HepG2 (cell line): Measurements from ENCODE around the gene PRICKLE3. TPM values are rescaled to one million over a fixed set of nuclear protein-coding genes. Genes with fewer than 3 reads are reported as not detected.

Source experiments
- ATAC-seq: fragments of 200-7000 bp; cut with Tn5 transposase; 3 replicates; pipeline ENCODE4 v1.9.1; 2020; ENCODE audit warnings: mild to moderate bottlenecking, moderate library complexity
- BruUV-seq: library from RNA; stranded (reverse); fragments of 400-500 nt; replicated peaks from 2 replicates; lab custom pipeline; 2021; lab: Mats Ljungman, UMichigan
- CTCF ChIA-PET: fragments of 300-600 bp; formaldehyde crosslinking; extraction: SDS; loops from one replicate; lab custom pipeline; 2021; ENCODE audit warnings: low total read pairs, inconsistent platforms, low intra/inter-chr PET ratio; lab: Yijun Ruan, JAX
- POLR2A ChIA-PET: fragments of 350-600 bp; sonication (Branson Sonifier 250); formaldehyde crosslinking; loops from one replicate; lab custom pipeline; 2020; ENCODE audit warnings: antibody characterized with exemption, inconsistent platforms; lab: Yijun Ruan, JAX
- DNase-seq: peaks from one replicate; pipeline ENCODE4 v3.0.0-alpha.2; 2015; ENCODE audit warnings: low spot score
- FAIRE-seq: peaks from 3 replicates; lab custom pipeline; 2011; peaks lifted over from hg19 to GRCh38; lab: Jason Lieb, UNC
- H2AFZ ChIP-seq: one replicate; pipeline ENCODE4 v1.6.1; 2011; ENCODE audit warnings: low read length, inconsistent platforms
- H3K27ac ChIP-seq: fragments of 300-600 bp; 3 replicates; pipeline ENCODE4 v1.8.0; 2011; ENCODE audit warnings: mixed run types, mild to moderate bottlenecking, mixed read lengths, low read length, inconsistent platforms; ENCODE audit not compliant: insufficient read depth; ENCODE audit errors: extremely low read length
- H3K27me3 ChIP-seq, 2 experiments: fragments of 200-600 bp in 1 of 2; 2 replicates in 1 of 2; 3 replicates in 1 of 2; pipeline versions ENCODE4 v1.6.0 to v1.8.0; 2011; ENCODE audit warnings: low read length in 2 of 2, mild to moderate bottlenecking in 2 of 2, moderate library complexity in 2 of 2, inconsistent platforms in 1 of 2; ENCODE audit not compliant: insufficient read depth in 2 of 2, control insufficient read depth in 1 of 2
- H3K36me3 ChIP-seq, 2 experiments: fragments of 200-600 bp in 1 of 2; replicated peaks in 1 of 2; 2 replicates in 1 of 2; 3 replicates in 1 of 2; pipeline versions ENCODE4 v1.5.1 to v1.8.0; 2011; ENCODE audit warnings: low read length in 2 of 2, inconsistent platforms in 1 of 2; ENCODE audit not compliant: insufficient read depth in 2 of 2, control insufficient read depth in 1 of 2
- H3K4me1 ChIP-seq: 2 replicates; pipeline ENCODE4 v1.5.1; 2012; ENCODE audit warnings: low read length, inconsistent platforms; ENCODE audit not compliant: insufficient read depth
- H3K4me2 ChIP-seq: 2 replicates; pipeline ENCODE4 v1.6.0; 2011; ENCODE audit warnings: low read depth, low read length, inconsistent platforms
- H3K4me3 ChIP-seq, 3 experiments: fragments of 200-600 bp in 1 of 3; sonication (generic), shearing (Covaris generic) in 1 of 3; replicated peaks in 1 of 3; 2 replicates each; pipeline ENCODE4 v1.5.1; 2011 to 2016; ENCODE audit warnings: low read length in 3 of 3, inconsistent platforms in 2 of 3, low read depth in 2 of 3, mild to moderate bottlenecking in 2 of 3, control low read depth in 1 of 3, mixed read lengths in 1 of 3; ENCODE audit not compliant: insufficient read depth in 1 of 3
- H3K79me2 ChIP-seq: one replicate; pipeline ENCODE4 v1.6.1; 2011; ENCODE audit warnings: low read length, inconsistent platforms; ENCODE audit not compliant: insufficient read depth
- H3K9ac ChIP-seq: 2 replicates; pipeline ENCODE4 v1.6.0; 2011; ENCODE audit warnings: mild to moderate bottlenecking, low read depth, low read length, inconsistent platforms; ENCODE audit not compliant: insufficient read depth
- H3K9me3 ChIP-seq: 2 replicates; pipeline ENCODE4 v1.5.1; 2012; ENCODE audit warnings: mild to moderate bottlenecking, low read length
- H4K20me1 ChIP-seq: 2 replicates; pipeline ENCODE4 v1.6.0; 2011; ENCODE audit warnings: inconsistent platforms, mild to moderate bottlenecking, low read length, moderate library complexity; ENCODE audit not compliant: insufficient read depth
- ARNT ChIP-seq: fragments of 450-650 bp; IDR thresholded peaks from 2 replicates; pipeline ENCODE4 v1.6.1; 2017
- PRPF4 ChIP-seq: fragments of 200-400 bp; formaldehyde crosslinking; IDR thresholded peaks from 2 replicates; pipeline ENCODE4 v1.6.1; 2016; ENCODE audit warnings: low read length, low read depth; ENCODE audit not compliant: poor library complexity, severe bottlenecking
- THYN1 ChIP-seq: sonication (generic); formaldehyde crosslinking; IDR thresholded peaks from 2 replicates; pipeline ENCODE4 v1.8.1; 2023; ENCODE audit warnings: low read depth, mild to moderate bottlenecking, moderate library complexity, missing genetic modification reagents, borderline replicate concordance
- ZNF143 ChIP-seq: sonication (generic); formaldehyde crosslinking; IDR thresholded peaks from 2 replicates; pipeline ENCODE4 v1.4.0; 2020; ENCODE audit warnings: missing genetic modification reagents
- ZNF484 ChIP-seq: sonication (generic); formaldehyde crosslinking; IDR thresholded peaks from 2 replicates; pipeline ENCODE4 v1.5.1; 2020; ENCODE audit warnings: mild to moderate bottlenecking, low read depth, missing genetic modification reagents, borderline replicate concordance
- WGBS: methylation state at CpG from one replicate; pipeline ENCODE4 v1.1.6; 2017; ENCODE audit warnings: low lambda C conversion rate; 5-methylcytosine and 5-hydroxymethylcytosine counted together
- in situ Hi-C: cut with HindIII; loops from 2 replicates; pipeline ENCODE4 v1.10.0; 2017; ENCODE audit warnings: low pct_unique_long_range_greater_than_20kb; ENCODE audit not compliant: extremely low pct_ligation_motif_present
- intact Hi-C: fragments of 100-400 bp; cut with micrococcal nuclease; formaldehyde crosslinking; loops from one replicate; pipeline ENCODE4 v1.10.0; 2022; ENCODE audit not compliant: unreplicated experiment
- polyA plus RNA-seq, 8 experiments: library from polyadenylated mRNA; depleted of rRNA in 3 of 8; stranded (reverse) in 7 of 8; unstranded in 1 of 8; fragments of >200 nt; fragmentation: Illumina TruSeq in 4 of 8; extraction: Trizol in 4 of 8; gene quantifications; 2 replicates each; pipeline versions ENCODE4 v1.2.1 to v1.2.3, GENCODE V29; 2011 to 2016; ENCODE audit warnings: low read depth in 4 of 8, missing spikeins in 1 of 8, mixed read lengths in 1 of 8; ENCODE audit not compliant: insufficient read depth in 1 of 8
- total RNA-seq, 5 experiments: library from RNA; depleted of rRNA; stranded (reverse); fragments of >200 nt; fragmentation: Illumina TruSeq; extraction: Trizol; gene quantifications; 2 replicates each; pipeline ENCODE4 v1.2.3, GENCODE V29; 2016; ENCODE audit warnings: low read depth in 1 of 5
- TF ChIP-seq, protein P1 (sequence below): IDR thresholded peaks from 2 replicates; pipeline ENCODE4 v1.4.0; 2020; ENCODE audit warnings: mild to moderate bottlenecking, missing genetic modification reagents
- TF ChIP-seq, protein P2 (sequence below): IDR thresholded peaks from 2 replicates; pipeline ENCODE4 v1.6.1; 2016; ENCODE audit warnings: low read depth, missing genetic modification reagents, missing compliant biosample characterization
- TF ChIP-seq, protein P3 (sequence below), 2 experiments: fragments of 450-650 bp in 1 of 2; sonication (generic) in 1 of 2; formaldehyde crosslinking; IDR thresholded peaks; 2 replicates each; pipeline versions ENCODE4 v1.5.0 to v1.8.0; 2020 to 2022; ENCODE audit warnings: mild to moderate bottlenecking in 1 of 2, missing genetic modification reagents in 1 of 2

Gene PRICKLE3
- total and polyA plus RNA-seq, 2 of the 13 experiments (the other 11 are each of a cell fraction or from before 2014, with no cell fraction given): 2.6 TPM

DNA sequence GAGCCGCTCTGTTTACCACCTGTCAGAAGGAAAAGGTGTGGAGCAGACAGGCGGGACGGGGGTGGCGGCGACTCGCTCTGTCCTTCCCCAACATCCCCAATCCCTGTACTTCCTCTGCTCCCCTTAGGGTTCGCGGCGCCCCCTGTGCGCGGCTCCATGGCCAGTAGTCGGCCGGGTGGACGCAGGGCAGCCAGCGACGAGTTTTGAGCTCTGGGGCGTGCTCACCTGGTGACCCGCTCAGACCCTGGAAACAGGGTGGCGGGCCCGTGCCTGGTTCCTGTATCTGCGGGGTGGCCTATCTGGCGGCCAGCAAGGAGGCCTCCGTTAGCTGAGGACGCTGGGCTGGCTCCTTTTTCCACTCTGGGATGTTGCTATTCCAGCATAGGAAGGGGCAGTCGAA is 29.0 kb downstream of the PRICKLE3 start:
- intact Hi-C loops (no loop called here), in situ Hi-C loops (no loop called here)
- BruUV-seq: no TSS peak
- 82% methylated on average over 16 of the region's 25 CpGs for WGBS
- no peak for DNase-seq
- H3K79me2 ChIP-seq: no peaks in the 10 kb centered on the region
- no peaks in the 10 kb centered on the region for H3K9me3 ChIP-seq
- no peak overlapping the region for H2AFZ ChIP-seq
- H3K27me3 ChIP-seq: no peaks in the 10 kb centered on the region
- 0 out of 2 replicates have a peak, but pooled peaks cover 6% of the 10 kb centered on the region for H3K4me1 ChIP-seq
- H3K4me3 ChIP-seq: no peak overlapping the region
- TF ChIP-seq ARNT (no peak), PRPF4 (no peak), ZNF143 (no peak), ZNF484 (CRISPR knock-in tag) (no peak), THYN1 (CRISPR knock-in tag) (no peak)
- TF ChIP-seq, protein P1, sequence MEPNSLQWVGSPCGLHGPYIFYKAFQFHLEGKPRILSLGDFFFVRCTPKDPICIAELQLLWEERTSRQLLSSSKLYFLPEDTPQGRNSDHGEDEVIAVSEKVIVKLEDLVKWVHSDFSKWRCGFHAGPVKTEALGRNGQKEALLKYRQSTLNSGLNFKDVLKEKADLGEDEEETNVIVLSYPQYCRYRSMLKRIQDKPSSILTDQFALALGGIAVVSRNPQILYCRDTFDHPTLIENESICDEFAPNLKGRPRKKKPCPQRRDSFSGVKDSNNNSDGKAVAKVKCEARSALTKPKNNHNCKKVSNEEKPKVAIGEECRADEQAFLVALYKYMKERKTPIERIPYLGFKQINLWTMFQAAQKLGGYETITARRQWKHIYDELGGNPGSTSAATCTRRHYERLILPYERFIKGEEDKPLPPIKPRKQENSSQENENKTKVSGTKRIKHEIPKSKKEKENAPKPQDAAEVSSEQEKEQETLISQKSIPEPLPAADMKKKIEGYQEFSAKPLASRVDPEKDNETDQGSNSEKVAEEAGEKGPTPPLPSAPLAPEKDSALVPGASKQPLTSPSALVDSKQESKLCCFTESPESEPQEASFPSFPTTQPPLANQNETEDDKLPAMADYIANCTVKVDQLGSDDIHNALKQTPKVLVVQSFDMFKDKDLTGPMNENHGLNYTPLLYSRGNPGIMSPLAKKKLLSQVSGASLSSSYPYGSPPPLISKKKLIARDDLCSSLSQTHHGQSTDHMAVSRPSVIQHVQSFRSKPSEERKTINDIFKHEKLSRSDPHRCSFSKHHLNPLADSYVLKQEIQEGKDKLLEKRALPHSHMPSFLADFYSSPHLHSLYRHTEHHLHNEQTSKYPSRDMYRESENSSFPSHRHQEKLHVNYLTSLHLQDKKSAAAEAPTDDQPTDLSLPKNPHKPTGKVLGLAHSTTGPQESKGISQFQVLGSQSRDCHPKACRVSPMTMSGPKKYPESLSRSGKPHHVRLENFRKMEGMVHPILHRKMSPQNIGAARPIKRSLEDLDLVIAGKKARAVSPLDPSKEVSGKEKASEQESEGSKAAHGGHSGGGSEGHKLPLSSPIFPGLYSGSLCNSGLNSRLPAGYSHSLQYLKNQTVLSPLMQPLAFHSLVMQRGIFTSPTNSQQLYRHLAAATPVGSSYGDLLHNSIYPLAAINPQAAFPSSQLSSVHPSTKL: no peak
- TF ChIP-seq, protein P2, sequence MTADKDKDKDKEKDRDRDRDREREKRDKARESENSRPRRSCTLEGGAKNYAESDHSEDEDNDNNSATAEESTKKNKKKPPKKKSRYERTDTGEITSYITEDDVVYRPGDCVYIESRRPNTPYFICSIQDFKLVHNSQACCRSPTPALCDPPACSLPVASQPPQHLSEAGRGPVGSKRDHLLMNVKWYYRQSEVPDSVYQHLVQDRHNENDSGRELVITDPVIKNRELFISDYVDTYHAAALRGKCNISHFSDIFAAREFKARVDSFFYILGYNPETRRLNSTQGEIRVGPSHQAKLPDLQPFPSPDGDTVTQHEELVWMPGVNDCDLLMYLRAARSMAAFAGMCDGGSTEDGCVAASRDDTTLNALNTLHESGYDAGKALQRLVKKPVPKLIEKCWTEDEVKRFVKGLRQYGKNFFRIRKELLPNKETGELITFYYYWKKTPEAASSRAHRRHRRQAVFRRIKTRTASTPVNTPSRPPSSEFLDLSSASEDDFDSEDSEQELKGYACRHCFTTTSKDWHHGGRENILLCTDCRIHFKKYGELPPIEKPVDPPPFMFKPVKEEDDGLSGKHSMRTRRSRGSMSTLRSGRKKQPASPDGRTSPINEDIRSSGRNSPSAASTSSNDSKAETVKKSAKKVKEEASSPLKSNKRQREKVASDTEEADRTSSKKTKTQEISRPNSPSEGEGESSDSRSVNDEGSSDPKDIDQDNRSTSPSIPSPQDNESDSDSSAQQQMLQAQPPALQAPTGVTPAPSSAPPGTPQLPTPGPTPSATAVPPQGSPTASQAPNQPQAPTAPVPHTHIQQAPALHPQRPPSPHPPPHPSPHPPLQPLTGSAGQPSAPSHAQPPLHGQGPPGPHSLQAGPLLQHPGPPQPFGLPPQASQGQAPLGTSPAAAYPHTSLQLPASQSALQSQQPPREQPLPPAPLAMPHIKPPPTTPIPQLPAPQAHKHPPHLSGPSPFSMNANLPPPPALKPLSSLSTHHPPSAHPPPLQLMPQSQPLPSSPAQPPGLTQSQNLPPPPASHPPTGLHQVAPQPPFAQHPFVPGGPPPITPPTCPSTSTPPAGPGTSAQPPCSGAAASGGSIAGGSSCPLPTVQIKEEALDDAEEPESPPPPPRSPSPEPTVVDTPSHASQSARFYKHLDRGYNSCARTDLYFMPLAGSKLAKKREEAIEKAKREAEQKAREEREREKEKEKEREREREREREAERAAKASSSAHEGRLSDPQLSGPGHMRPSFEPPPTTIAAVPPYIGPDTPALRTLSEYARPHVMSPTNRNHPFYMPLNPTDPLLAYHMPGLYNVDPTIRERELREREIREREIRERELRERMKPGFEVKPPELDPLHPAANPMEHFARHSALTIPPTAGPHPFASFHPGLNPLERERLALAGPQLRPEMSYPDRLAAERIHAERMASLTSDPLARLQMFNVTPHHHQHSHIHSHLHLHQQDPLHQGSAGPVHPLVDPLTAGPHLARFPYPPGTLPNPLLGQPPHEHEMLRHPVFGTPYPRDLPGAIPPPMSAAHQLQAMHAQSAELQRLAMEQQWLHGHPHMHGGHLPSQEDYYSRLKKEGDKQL (CRISPR knock-in tag): no peak
- TF ChIP-seq, protein P3, sequence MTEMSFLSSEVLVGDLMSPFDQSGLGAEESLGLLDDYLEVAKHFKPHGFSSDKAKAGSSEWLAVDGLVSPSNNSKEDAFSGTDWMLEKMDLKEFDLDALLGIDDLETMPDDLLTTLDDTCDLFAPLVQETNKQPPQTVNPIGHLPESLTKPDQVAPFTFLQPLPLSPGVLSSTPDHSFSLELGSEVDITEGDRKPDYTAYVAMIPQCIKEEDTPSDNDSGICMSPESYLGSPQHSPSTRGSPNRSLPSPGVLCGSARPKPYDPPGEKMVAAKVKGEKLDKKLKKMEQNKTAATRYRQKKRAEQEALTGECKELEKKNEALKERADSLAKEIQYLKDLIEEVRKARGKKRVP (CRISPR knock-in tag; IDR thresholded peaks at IDR 0.05): no peak
- no peak for ATAC-seq
- no peak overlapping the region for H3K4me2 ChIP-seq
- FAIRE-seq: no peak
- no peaks in the 10 kb centered on the region for H3K36me3 ChIP-seq
- no peak overlapping the region for H3K9ac ChIP-seq
- no peaks in the 10 kb centered on the region for H4K20me1 ChIP-seq
- no peak overlapping the region for H3K27ac ChIP-seq
- POLR2A ChIA-PET: no interaction called here
- CTCF ChIA-PET: no interaction called here
